GM12878 (cell line): ENCODE measurements around the gene KRT75. TPM values are rescaled to one million over a fixed set of nuclear protein-coding genes. Genes with fewer than 3 reads are reported as not detected.
"Not testable (repeated sequence)": the region's sequence is repeated elsewhere in the genome, so short reads cannot be mapped to it uniquely, and the experiment has no call there.

Source experiments
- ATAC-seq: fragments of 200-7000 bp; cut with Tn5 transposase; 3 replicates; pipeline ENCODE4 v1.9.1; 2020; ENCODE audit warnings: mild to moderate bottlenecking, moderate library complexity
- BruUV-seq: library from RNA; stranded (reverse); fragments of 400-500 nt; replicated peaks from 2 replicates; lab custom pipeline; 2021; lab: Mats Ljungman, UMichigan
- CTCF ChIA-PET: fragments of 300-600 bp; sonication (Branson Sonifier 250); formaldehyde crosslinking; extraction: SDS; loops from one replicate; lab custom pipeline; 2021; ENCODE audit warnings: inconsistent platforms; lab: Yijun Ruan, JAX
- POLR2A ChIA-PET: fragments of 350-600 bp; formaldehyde crosslinking; extraction: SDS; loops from one replicate; lab custom pipeline; 2021; ENCODE audit warnings: inconsistent platforms; lab: Charles Lee
- RAD21 ChIA-PET: fragments of 300-600 bp; sonication (Branson Sonifier 250); formaldehyde crosslinking; loops from one replicate; lab custom pipeline; 2023; ENCODE audit warnings: antibody characterized with exemption; ENCODE audit not compliant: unreplicated experiment; lab: Charles Lee
- SMC1A ChIA-PET: fragments of 300-600 bp; sonication (Branson Sonifier 250); formaldehyde crosslinking; loops from one replicate; lab custom pipeline; 2023; ENCODE audit not compliant: unreplicated experiment, uncharacterized antibody; lab: Charles Lee
- DNase-seq: peaks from one replicate; pipeline ENCODE4 v3.0.0-alpha.2; 2011; ENCODE audit warnings: low read depth, low spot score
- FAIRE-seq: peaks from 3 replicates; lab custom pipeline; 2011; peaks lifted over from hg19 to GRCh38; lab: Jason Lieb, UNC
- H2AFZ ChIP-seq: 2 replicates; pipeline ENCODE4 v1.6.0; 2011; ENCODE audit warnings: low read depth, low read length, control low read depth; ENCODE audit not compliant: control insufficient read depth
- H3K27ac ChIP-seq: 2 replicates; pipeline ENCODE4 v1.5.1; 2011; ENCODE audit warnings: control low read depth; ENCODE audit not compliant: control insufficient read depth, insufficient read depth
- H3K27me3 ChIP-seq, 2 experiments: replicated peaks in 1 of 2; 2 replicates each; pipeline versions ENCODE4 v1.6.0 to v1.6.1; 2011; ENCODE audit warnings: low read length in 1 of 2; ENCODE audit not compliant: control insufficient read depth in 2 of 2, insufficient read depth in 2 of 2
- H3K36me3 ChIP-seq, 2 experiments: 2 replicates each; pipeline ENCODE4 v1.5.1; 2011; ENCODE audit warnings: low read length in 1 of 2; ENCODE audit not compliant: control insufficient read depth in 2 of 2, insufficient read depth in 2 of 2
- H3K4me1 ChIP-seq: 2 replicates; pipeline ENCODE4 v1.6.1; 2011; ENCODE audit warnings: mild to moderate bottlenecking, low read length, moderate library complexity, mixed read lengths; ENCODE audit not compliant: control insufficient read depth, insufficient read depth
- H3K4me2 ChIP-seq: 2 replicates; pipeline ENCODE4 v1.6.0; 2011; ENCODE audit warnings: control low read depth; ENCODE audit not compliant: control insufficient read depth, insufficient read depth
- H3K4me3 ChIP-seq: fragments of 200-600 bp; sonication (generic); 2 replicates; pipeline ENCODE4 v1.5.1; 2016
- H3K79me2 ChIP-seq: 2 replicates; pipeline ENCODE4 v1.6.0; 2011; ENCODE audit warnings: low read length; ENCODE audit not compliant: control insufficient read depth, insufficient read depth
- H3K9ac ChIP-seq: 2 replicates; pipeline ENCODE4 v1.8.0; 2011; ENCODE audit warnings: low read length, control low read depth, mixed read lengths; ENCODE audit not compliant: control insufficient read depth, insufficient read depth
- H3K9me3 ChIP-seq: replicated peaks from 3 replicates; pipeline ENCODE4 v1.5.1; 2011; ENCODE audit warnings: mild to moderate bottlenecking, low read length; ENCODE audit not compliant: control insufficient read depth, insufficient read depth
- H4K20me1 ChIP-seq: 2 replicates; pipeline ENCODE4 v1.6.0; 2011; ENCODE audit not compliant: control insufficient read depth, insufficient read depth
- ATF2 ChIP-seq: IDR thresholded peaks from 2 replicates; pipeline ENCODE4 v1.6.1; 2012; ENCODE audit warnings: low read length, inconsistent platforms
- EZH2 ChIP-seq: IDR thresholded peaks from 2 replicates; pipeline ENCODE4 v1.6.1; 2012; ENCODE audit warnings: low read depth, mild to moderate bottlenecking, control low read depth, inconsistent platforms, low read length, borderline replicate concordance; ENCODE audit not compliant: control insufficient read depth
- HDAC2 ChIP-seq: fragments of 200-600 bp; sonication (generic); IDR thresholded peaks from 2 replicates; pipeline ENCODE4 v1.6.1; 2017
- HDGF ChIP-seq: fragments of 450-650 bp; IDR thresholded peaks from 2 replicates; pipeline ENCODE4 v1.6.1; 2016; ENCODE audit warnings: antibody characterized with exemption
- MEF2B ChIP-seq: fragments of 450-650 bp; IDR thresholded peaks from 2 replicates; pipeline ENCODE4 v1.6.1; 2018; ENCODE audit warnings: mild to moderate bottlenecking, moderate library complexity; ENCODE audit not compliant: partially characterized antibody, poor library complexity, severe bottlenecking
- PAX5 ChIP-seq: IDR thresholded peaks from 2 replicates; pipeline ENCODE4 v1.6.1; 2011; ENCODE audit warnings: low read depth, low read length, borderline replicate concordance
- PBX3 ChIP-seq: IDR thresholded peaks from 2 replicates; pipeline ENCODE4 v1.6.1; 2011; ENCODE audit warnings: mild to moderate bottlenecking, low read depth, low read length, moderate library complexity; ENCODE audit not compliant: insufficient replicate concordance
- POLR2AphosphoS2 ChIP-seq: IDR thresholded peaks from 2 replicates; pipeline ENCODE4 v1.6.1; 2011; ENCODE audit warnings: low read depth, mild to moderate bottlenecking, low read length, improper control_type of control experiment, moderate library complexity
- RAD21 ChIP-seq: IDR thresholded peaks from 2 replicates; pipeline ENCODE4 v1.6.1; 2011; ENCODE audit warnings: mild to moderate bottlenecking, low read depth, low read length, moderate library complexity; ENCODE audit not compliant: insufficient read depth
- ZBED1 ChIP-seq: IDR thresholded peaks from 2 replicates; pipeline ENCODE4 v1.6.1; 2016; ENCODE audit warnings: borderline replicate concordance
- ZNF24 ChIP-seq: fragments of 450-650 bp; IDR thresholded peaks from 2 replicates; pipeline ENCODE4 v1.6.1; 2017; ENCODE audit warnings: antibody characterized with exemption, mild to moderate bottlenecking
- WGBS: methylation state at CpG from one replicate; pipeline ENCODE4 v1.1.6; 2016; ENCODE audit warnings: low lambda C conversion rate; ENCODE audit not compliant: insufficient replicate concordance, insufficient coverage; ENCODE audit errors: missing lambda C conversion rate; 5-methylcytosine and 5-hydroxymethylcytosine counted together
- in situ Hi-C: fragments of 300-500 bp; cut with MboI; formaldehyde crosslinking; loops from 9 replicates; pipeline ENCODE4 v1.14.3; 2018; ENCODE audit warnings: mixed read lengths
- intact Hi-C: fragments of 100-400 bp; cut with micrococcal nuclease; formaldehyde crosslinking; loops from one replicate; pipeline ENCODE4 v1.14.2; 2022; ENCODE audit not compliant: unreplicated experiment
- polyA plus RNA-seq, 11 experiments: library from polyadenylated mRNA; depleted of rRNA in 4 of 11; unstranded in 6 of 11; stranded (reverse) in 5 of 11; fragments of >200 nt; fragmentation: Nextera tagmentation in 4 of 11; fragmentation: Illumina TruSeq in 1 of 11; extraction: Ambion mirVana in 4 of 11; extraction: Trizol in 1 of 11; gene quantifications; 1 replicate in 1 of 11; 2 replicates in 10 of 11; pipeline versions ENCODE4 v1.2.1 to v1.2.3, GENCODE V29; 2011 to 2016; ENCODE audit warnings: inconsistent platforms in 2 of 11, missing spikeins in 2 of 11, low read depth in 1 of 11
- total RNA-seq, 4 experiments: library from RNA; depleted of rRNA in 3 of 4; stranded (reverse); fragments of >200 nt in 3 of 4; fragmentation: Illumina TruSeq in 1 of 4; extraction: Trizol in 1 of 4; gene quantifications; 2 replicates each; pipeline versions ENCODE4 v1.2.1 to v1.2.3, GENCODE V29; 2013 to 2021
- TF ChIP-seq, protein P1 (sequence below): IDR thresholded peaks from 2 replicates; pipeline ENCODE4 v1.6.1; 2011; ENCODE audit warnings: low read depth, mild to moderate bottlenecking, low read length, moderate library complexity, borderline replicate concordance; ENCODE audit errors: extremely low read depth

KRT75 gene
- total and polyA plus RNA-seq, 10 of the 15 experiments (the other 5 are each of a cell fraction or from before 2014, with no cell fraction given), result not detected

- intact Hi-C loops, H3K4me3 ChIP-seq, H3K27me3 ChIP-seq, in situ Hi-C loops, H3K4me2 ChIP-seq, DNase-seq, H3K4me1 ChIP-seq, H3K9me3 ChIP-seq, H3K27ac ChIP-seq, H3K9ac ChIP-seq, SMC1A ChIA-PET, ATAC-seq, H3K79me2 ChIP-seq, H4K20me1 ChIP-seq, CTCF ChIA-PET, RAD21 ChIA-PET, H2AFZ ChIP-seq, BruUV-seq, POLR2A ChIA-PET, H3K36me3 ChIP-seq: not testable (repeated sequence)
- FAIRE-seq, result peak; percentile 44
- no CpG with 5 or more reads among the region's 1 CpG for WGBS
These were observed 23.5 kb downstream of the KRT75 start for GRCh38 chr12:52410589-52411248.

DNA sequence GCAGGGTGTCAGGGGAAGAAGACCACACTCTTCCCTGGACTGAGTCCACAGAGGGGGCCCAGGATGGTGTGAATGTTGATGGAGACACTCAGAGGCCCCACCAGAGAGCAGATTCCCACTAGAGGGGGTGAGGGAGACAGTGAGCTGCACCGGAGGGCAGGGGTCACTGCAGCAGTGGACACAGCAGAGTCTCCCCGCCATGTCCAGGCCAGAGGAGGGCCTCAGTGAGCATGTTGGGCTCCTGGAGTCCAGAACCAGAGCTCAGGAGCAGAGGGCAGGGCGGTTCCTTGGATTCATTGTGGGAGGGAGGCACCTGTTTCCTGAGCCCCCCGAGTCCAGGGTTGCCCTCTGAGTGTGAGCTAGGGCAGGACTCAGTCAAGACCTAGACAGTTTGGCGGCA is 26.3 kb downstream of the KRT75 start:
- SMC1A ChIA-PET, result no interaction called here
- TF ChIP-seq PBX3, result no peak
- no peak for TF ChIP-seq HDAC2
- no peak for TF ChIP-seq PAX5
- no peak for TF ChIP-seq POLR2AphosphoS2
- TF ChIP-seq, protein P1, sequence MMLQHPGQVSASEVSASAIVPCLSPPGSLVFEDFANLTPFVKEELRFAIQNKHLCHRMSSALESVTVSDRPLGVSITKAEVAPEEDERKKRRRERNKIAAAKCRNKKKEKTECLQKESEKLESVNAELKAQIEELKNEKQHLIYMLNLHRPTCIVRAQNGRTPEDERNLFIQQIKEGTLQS, result no peak
- TF ChIP-seq RAD21, result no peak
- TF ChIP-seq HDGF, result no peak
- TF ChIP-seq MEF2B, result no peak
- TF ChIP-seq ATF2, result no peak
- no peak for TF ChIP-seq EZH2
- TF ChIP-seq ZBED1, result no peak
- TF ChIP-seq ZNF24, result no peak

More for the DNA sequence above, 26.3 kb downstream of the KRT75 start:
- in situ Hi-C loops, result no loop called here
- Histone ChIP-seq H3K27me3 (no peaks in the 10 kb centered on the region; a peak in 2 of 4 replicates), H2AFZ (no peak overlapping the region), H3K9me3 (no peaks in the 10 kb centered on the region), H3K36me3 (no peaks in the 10 kb centered on the region), H3K9ac (no peak overlapping the region), H3K4me2 (no peak overlapping the region), H3K4me1 (no peaks in the 10 kb centered on the region), H3K4me3 (no peak overlapping the region), H3K79me2 (no peaks in the 10 kb centered on the region), H3K27ac (no peak overlapping the region), H4K20me1 (no peaks in the 10 kb centered on the region)
- FAIRE-seq (no peak), ATAC-seq (no peak), DNase-seq (no peak)
- POLR2A ChIA-PET, result no interaction called here
- BruUV-seq, result no TSS peak
- RAD21 ChIA-PET, result no interaction called here
- intact Hi-C loops, result no loop called here
- CTCF ChIA-PET, result no interaction called here
- WGBS, result 4% methylated on average over 5 of the region's 5 CpGs
